Activated naive CD4-positive, alpha-beta T cell treated with anti-CD3 and anti-CD28 coated beads, Interleukin-2, amount 10 ng/mL, durations not matched to agents 7 days and 5 days (primary cell): ENCODE measurements around the gene KRTDAP.
"Not testable (repeated sequence)": the region's sequence is repeated elsewhere in the genome, so short reads cannot be mapped to it uniquely, and the experiment has no call there.

Experiments
- CTCF ChIA-PET: fragments of 350-600 bp; sonication (Branson Sonifier 250); formaldehyde crosslinking; loops from one replicate; lab custom pipeline; 2021; ENCODE audit warnings: antibody characterized with exemption; lab: Charles Lee
- DNase-seq: peaks from one replicate; pipeline ENCODE4 v3.0.0-alpha.2; 2020
- H3K27ac Mint-ChIP-seq: one replicate; pipeline ENCODE4 v1.8.0; 2021; ENCODE audit warnings: mild to moderate bottlenecking, moderate library complexity, mixed read lengths
- H3K27me3 Mint-ChIP-seq: one replicate; pipeline ENCODE4 v1.8.0; 2021; ENCODE audit warnings: mild to moderate bottlenecking, mixed read lengths
- H3K36me3 Mint-ChIP-seq: one replicate; pipeline ENCODE4 v1.8.0; 2021; ENCODE audit warnings: mixed read lengths
- H3K4me1 Mint-ChIP-seq: one replicate; pipeline ENCODE4 v1.8.0; 2021; ENCODE audit warnings: mixed read lengths
- H3K4me3 Mint-ChIP-seq: one replicate; pipeline ENCODE4 v1.8.0; 2021; ENCODE audit warnings: mild to moderate bottlenecking, moderate library complexity, mixed read lengths
- H3K9me3 Mint-ChIP-seq: one replicate; pipeline ENCODE4 v1.8.0; 2021; ENCODE audit warnings: mixed read lengths

KRTDAP gene

DNA sequence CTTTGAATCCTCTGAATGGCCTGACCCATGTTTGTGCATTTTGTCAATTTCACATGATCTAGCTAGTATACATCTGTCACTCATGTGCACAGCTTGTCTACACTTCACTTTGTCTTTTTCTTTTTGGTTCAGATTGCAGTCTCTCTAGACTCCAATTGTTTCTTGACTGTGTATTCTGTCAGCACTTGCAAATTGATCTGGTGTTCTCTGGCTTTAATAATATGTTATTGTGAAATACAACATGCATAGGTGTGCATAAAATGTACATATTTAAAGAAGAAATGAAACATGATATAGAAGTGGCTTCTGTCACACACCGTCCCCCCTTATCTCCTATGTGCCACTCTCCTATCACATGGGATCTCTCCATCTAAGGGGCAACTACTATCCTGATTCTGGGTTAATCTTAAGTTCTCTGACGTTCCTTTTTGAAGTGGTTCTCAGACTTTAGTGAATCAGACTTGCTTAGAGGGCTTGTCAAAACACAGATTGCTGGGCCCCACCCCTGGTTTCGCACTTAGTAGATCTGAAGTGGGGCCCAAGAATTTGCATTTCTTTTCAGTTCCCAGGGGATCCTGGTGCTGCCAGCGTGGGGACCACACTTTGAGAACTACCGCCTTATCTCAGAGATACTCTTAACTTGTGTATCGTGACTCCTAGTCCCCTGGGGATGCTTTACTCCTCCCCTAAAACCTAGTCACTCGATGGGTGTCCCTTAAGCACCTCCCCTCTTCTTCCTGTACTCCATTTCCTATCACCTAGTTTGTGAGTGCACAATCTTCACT is 5.8 kb downstream of the KRTDAP start:
- H3K9me3 Mint-ChIP-seq: no peaks in the 10 kb centered on the region
- CTCF ChIA-PET: no interaction called here
- H3K27me3 Mint-ChIP-seq: peaks cover 27% of the 10 kb centered on the region
- no peak overlapping the region for H3K4me3 Mint-ChIP-seq
- DNase-seq: no peak
- no peaks in the 10 kb centered on the region for H3K36me3 Mint-ChIP-seq
- peaks cover 3% of the 10 kb centered on the region for H3K4me1 Mint-ChIP-seq
- H3K27ac Mint-ChIP-seq: no peak overlapping the region

DNA sequence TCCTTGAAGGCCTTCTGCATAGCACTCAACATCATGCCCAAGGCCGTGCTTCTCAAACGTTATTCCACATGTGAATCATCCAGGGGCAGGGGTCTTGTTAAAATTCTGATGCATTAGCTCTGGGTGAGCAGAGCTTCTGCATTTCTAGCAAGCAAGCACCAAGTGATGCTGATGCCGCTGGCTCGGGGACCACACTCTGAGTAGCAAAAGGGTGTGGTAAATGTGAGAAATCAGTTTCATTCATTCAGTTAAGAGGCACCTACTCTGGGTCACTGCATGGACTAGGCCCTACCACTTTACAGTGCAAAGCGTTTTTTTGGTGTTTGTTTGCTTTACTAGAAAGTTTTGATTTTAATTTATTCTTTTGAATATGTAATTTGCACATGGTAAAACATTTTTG is 7.2 kb downstream of the KRTDAP start:
- H3K36me3 Mint-ChIP-seq: no peaks in the 10 kb centered on the region
- H3K9me3 Mint-ChIP-seq: no peaks in the 10 kb centered on the region
- no peak for DNase-seq
- CTCF ChIA-PET: no interaction called here
- no peak overlapping the region for H3K4me3 Mint-ChIP-seq
- H3K4me1 Mint-ChIP-seq: peaks cover 3% of the 10 kb centered on the region
- H3K27me3 Mint-ChIP-seq: peaks cover 15% of the 10 kb centered on the region
- H3K27ac Mint-ChIP-seq: no peak overlapping the region

- Mint-ChIP-seq H3K4me3 (no peak overlapping the region), H3K27ac (no peak overlapping the region), H3K27me3 (peaks cover 25% of the 10 kb centered on the region), H3K4me1 (no peaks in the 10 kb centered on the region), H3K36me3 (no peaks in the 10 kb centered on the region), H3K9me3 (no peaks in the 10 kb centered on the region)
- no peak for DNase-seq
- CTCF ChIA-PET: no interaction called here
Observed at GRCh38 chr19:35478794-35479677, 11.2 kb downstream of the KRTDAP start.

DNA sequence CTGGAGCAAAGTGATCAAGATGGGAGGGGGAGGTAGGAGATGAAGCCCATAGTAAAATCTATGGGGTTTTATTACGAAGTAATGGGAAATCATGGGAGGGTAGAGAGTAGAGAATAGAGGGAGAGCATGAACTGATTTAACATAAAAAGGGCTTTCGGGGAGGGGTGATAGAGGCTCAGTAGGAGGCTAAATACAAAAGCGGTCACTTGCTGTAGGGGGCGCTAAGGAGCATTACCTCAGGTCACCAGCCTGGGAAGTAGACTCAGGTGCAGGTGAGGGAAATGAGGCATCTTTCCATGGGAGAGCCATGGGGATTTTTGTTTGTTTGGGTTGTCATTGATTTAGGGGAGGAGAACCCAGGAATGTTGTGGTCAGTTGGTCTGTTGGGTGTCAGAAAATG is 14.1 kb downstream of the KRTDAP start:
- Mint-ChIP-seq H3K4me3 (no peak overlapping the region), H3K36me3 (no peaks in the 10 kb centered on the region), H3K4me1 (no peaks in the 10 kb centered on the region), H3K9me3 (no peaks in the 10 kb centered on the region), H3K27me3 (peaks cover 26% of the 10 kb centered on the region), H3K27ac (no peak overlapping the region)
- CTCF ChIA-PET: no interaction called here
- peak; percentile 31 for DNase-seq

- CTCF ChIA-PET, H3K4me3 Mint-ChIP-seq, H3K4me1 Mint-ChIP-seq, H3K9me3 Mint-ChIP-seq, DNase-seq, H3K27ac Mint-ChIP-seq, H3K36me3 Mint-ChIP-seq: not testable (repeated sequence)
- peaks cover 26% of the 10 kb centered on the region for H3K27me3 Mint-ChIP-seq
Observed at GRCh38 chr19:35474594-35474993, 15.7 kb downstream of the KRTDAP start.

GRCh38 chr19:35474104-35474503 is 16.2 kb downstream of the KRTDAP start:
- CTCF ChIA-PET: interaction anchor here (1.5 to 1.7 kb wide), 2 partner anchors 21 to 121 kb away, joined by 5 to 7 read pairs; no protein-coding TSS in a partner anchor
- Mint-ChIP-seq H3K27me3 (peaks cover 26% of the 10 kb centered on the region), H3K4me1 (no peaks in the 10 kb centered on the region), H3K27ac (no peak overlapping the region), H3K9me3 (no peaks in the 10 kb centered on the region), H3K4me3 (no peak overlapping the region), H3K36me3 (no peaks in the 10 kb centered on the region)
- DNase-seq: no peak

- Mint-ChIP-seq H3K27ac (no peak overlapping the region), H3K9me3 (no peaks in the 10 kb centered on the region), H3K4me1 (no peaks in the 10 kb centered on the region), H3K4me3 (no peak overlapping the region), H3K27me3 (peaks cover 31% of the 10 kb centered on the region), H3K36me3 (no peaks in the 10 kb centered on the region)
- no peak for DNase-seq
- CTCF ChIA-PET: interaction anchor here (1.0 to 1.2 kb wide), 2 partner anchors 23 to 116 kb away, joined by 3 read pairs; no protein-coding TSS in a partner anchor
Observed at GRCh38 chr19:35471946-35472345, 18.3 kb downstream of the KRTDAP start.

DNA sequence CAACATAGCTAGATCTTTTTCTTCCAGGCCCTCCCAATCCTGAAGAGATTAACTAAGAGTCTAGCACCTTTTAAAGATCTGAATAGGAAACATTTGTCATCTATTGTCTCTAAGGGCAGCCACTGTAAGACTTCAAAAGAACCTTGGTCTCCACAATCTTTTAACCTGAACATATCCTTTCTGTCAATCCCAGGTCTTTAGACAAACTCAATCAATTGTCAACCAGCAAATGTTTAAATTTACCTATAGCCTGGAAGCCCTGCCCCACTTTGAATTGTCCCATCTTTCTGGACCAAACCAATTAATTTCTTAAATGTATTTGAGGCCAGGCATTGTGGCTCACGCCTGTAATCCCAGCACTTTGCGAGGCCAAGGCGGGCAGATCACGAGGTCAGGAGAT is 19.2 kb downstream of the KRTDAP start:
- DNase-seq, H3K4me3 Mint-ChIP-seq, H3K4me1 Mint-ChIP-seq, CTCF ChIA-PET, H3K36me3 Mint-ChIP-seq, H3K9me3 Mint-ChIP-seq, H3K27ac Mint-ChIP-seq: not testable (repeated sequence)
- peaks cover 26% of the 10 kb centered on the region for H3K27me3 Mint-ChIP-seq

GRCh38 chr19:35470128-35470527 is 20.1 kb downstream of the KRTDAP start:
- Mint-ChIP-seq H3K27ac (no peak overlapping the region), H3K9me3 (no peaks in the 10 kb centered on the region), H3K27me3 (peaks cover 28% of the 10 kb centered on the region), H3K4me1 (peaks cover 4% of the 10 kb centered on the region), H3K4me3 (no peak overlapping the region), H3K36me3 (peaks cover 2% of the 10 kb centered on the region)
- no peak for DNase-seq
- CTCF ChIA-PET: interaction anchor here (1.4 to 5.2 kb wide), 4 partner anchors 10 to 115 kb away, joined by 3 to 95 read pairs (median 6); partner anchors contain the start of gene FFAR3

GRCh38 chr19:35468637-35469036 is 21.6 kb downstream of the KRTDAP start:
- peaks cover 13% of the 10 kb centered on the region for H3K4me1 Mint-ChIP-seq
- H3K27ac Mint-ChIP-seq: no peak overlapping the region
- H3K36me3 Mint-ChIP-seq: peaks cover 2% of the 10 kb centered on the region
- no peaks in the 10 kb centered on the region for H3K9me3 Mint-ChIP-seq
- CTCF ChIA-PET: interaction anchor here (0.8 to 5.2 kb wide), 12 partner anchors 8 to 402 kb away, joined by 3 to 95 read pairs (median 5); partner anchors contain the start of genes FFAR1 and FFAR3
- no peak overlapping the region for H3K4me3 Mint-ChIP-seq
- peak; percentile 80 for DNase-seq
- peaks cover 23% of the 10 kb centered on the region for H3K27me3 Mint-ChIP-seq

- no peak overlapping the region for H3K27ac Mint-ChIP-seq
- CTCF ChIA-PET: interaction anchor here (0.7 to 5.2 kb wide), 2 partner anchors 29 to 111 kb away, joined by 3 to 95 read pairs; partner anchors contain the start of gene FFAR3
- H3K36me3 Mint-ChIP-seq: peaks cover 6% of the 10 kb centered on the region
- no peak for DNase-seq
- peaks cover 20% of the 10 kb centered on the region for H3K27me3 Mint-ChIP-seq
- no peaks in the 10 kb centered on the region for H3K9me3 Mint-ChIP-seq
- no peak overlapping the region for H3K4me3 Mint-ChIP-seq
- H3K4me1 Mint-ChIP-seq: peaks cover 32% of the 10 kb centered on the region
Observed at GRCh38 chr19:35466259-35466658, 24.0 kb downstream of the KRTDAP start.

DNA sequence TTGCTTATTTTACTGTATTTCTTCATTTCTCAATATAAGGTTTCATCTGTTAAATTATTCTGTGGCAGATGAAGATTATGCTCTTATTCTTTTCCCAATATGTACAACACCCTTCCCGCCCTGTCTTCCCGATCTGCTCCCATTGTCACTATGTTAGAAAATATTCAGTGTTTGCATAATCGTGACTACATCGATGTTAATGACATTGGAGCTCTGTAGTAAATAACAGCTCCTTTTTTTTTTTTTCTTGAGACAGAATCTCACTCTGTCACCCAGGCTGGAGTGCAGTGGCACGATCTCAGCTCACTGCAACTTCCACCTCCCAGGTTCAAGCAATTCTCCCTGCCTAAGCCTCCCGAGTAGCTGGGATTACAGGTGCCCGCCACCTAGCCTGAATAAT is 27.3 kb downstream of the KRTDAP start:
- Mint-ChIP-seq H3K4me3 (peak overlapping the region; percentile 76), H3K4me1 (peaks cover 52% of the 10 kb centered on the region)

GRCh38 chr19:35462476-35462953 is 27.7 kb downstream of the KRTDAP start:
- Mint-ChIP-seq H3K4me1 (peaks cover 54% of the 10 kb centered on the region), H3K27me3 (peaks cover 29% of the 10 kb centered on the region), H3K4me3 (peak overlapping the region; percentile 76), H3K36me3 (peaks cover 6% of the 10 kb centered on the region), H3K9me3 (no peaks in the 10 kb centered on the region), H3K27ac (peak overlapping the region; percentile 99)
- peak; percentile 78 for DNase-seq
- CTCF ChIA-PET: interaction anchor here (0.6 to 3.9 kb wide), 13 partner anchors 9 to 328 kb away, joined by 3 to 24 read pairs (median 4); partner anchors contain the start of genes FFAR1, FFAR3 and LGI4

More for the DNA sequence above, 27.3 kb downstream of the KRTDAP start:
- Mint-ChIP-seq H3K27ac (peak overlapping the region; percentile 99), H3K27me3 (peaks cover 29% of the 10 kb centered on the region)
- DNase-seq, H3K36me3 Mint-ChIP-seq, H3K9me3 Mint-ChIP-seq: not testable (repeated sequence)
- CTCF ChIA-PET: interaction anchor here (1.0 to 3.9 kb wide), 9 partner anchors 11 to 226 kb away, joined by 3 to 24 read pairs (median 4); partner anchors contain the start of genes FFAR1 and FFAR3

DNA sequence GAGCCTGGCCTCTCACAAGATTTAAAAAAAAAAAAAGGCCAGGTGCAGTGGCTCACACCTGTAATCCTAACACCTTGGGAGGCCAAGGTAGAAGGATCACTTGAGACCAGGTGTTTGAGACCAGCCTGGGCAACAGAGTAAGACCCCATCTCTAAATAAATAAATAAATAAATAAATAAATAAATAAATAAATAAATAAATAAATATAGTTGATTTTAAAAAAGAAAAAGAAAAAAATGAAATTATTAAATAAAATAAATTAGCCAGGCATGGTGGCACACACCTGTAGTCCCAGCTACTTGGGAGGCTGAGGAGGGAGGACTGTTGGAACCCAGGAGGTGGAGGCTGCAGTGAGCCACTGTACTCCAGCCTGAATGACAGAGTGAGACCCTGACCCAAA is 28.5 kb downstream of the KRTDAP start:
- DNase-seq, H3K9me3 Mint-ChIP-seq, H3K4me3 Mint-ChIP-seq, H3K36me3 Mint-ChIP-seq: not testable (repeated sequence)
- H3K27me3 Mint-ChIP-seq: peaks cover 23% of the 10 kb centered on the region
- H3K4me1 Mint-ChIP-seq: peaks cover 61% of the 10 kb centered on the region
- CTCF ChIA-PET: interaction anchor here (0.6 to 3.9 kb wide), 8 partner anchors 8 to 327 kb away, joined by 3 to 24 read pairs (median 4); partner anchors contain the start of genes FFAR1 and LGI4
- peak overlapping the region; percentile 99 for H3K27ac Mint-ChIP-seq
